Measurements from ENCODE around the gene OSBPL7.

The OSBPL7 gene

GRCh38 chr17:47808036-47808829, 13.4 kb downstream of the OSBPL7 start:
- H3K36me3 ChIP-seq (ENCODE audit: control insufficient read depth, insufficient read depth, low read length) = peaks cover 54% of the 10 kb centered on the region
- no peaks in the 10 kb centered on the region for H3K9me3 ChIP-seq (ENCODE audit: control insufficient read depth, low read length)
- no peak for DNase-seq
- no peaks in the 10 kb centered on the region for H3K4me1 ChIP-seq (ENCODE audit: control insufficient read depth, insufficient read depth, low read length, poor library complexity, severe bottlenecking)
- no peak overlapping the region for H3K4me3 ChIP-seq (ENCODE audit: insufficient read depth, low read depth, low read length, poor library complexity, severe bottlenecking)
- H3K27ac ChIP-seq (ENCODE audit: insufficient read depth, low read length, poor library complexity, severe bottlenecking) = no peak overlapping the region
- H3K27me3 ChIP-seq (replicated peaks; ENCODE audit: control insufficient read depth, insufficient read depth, low read length, poor library complexity, severe bottlenecking) = no peaks in the 10 kb centered on the region

DNA sequence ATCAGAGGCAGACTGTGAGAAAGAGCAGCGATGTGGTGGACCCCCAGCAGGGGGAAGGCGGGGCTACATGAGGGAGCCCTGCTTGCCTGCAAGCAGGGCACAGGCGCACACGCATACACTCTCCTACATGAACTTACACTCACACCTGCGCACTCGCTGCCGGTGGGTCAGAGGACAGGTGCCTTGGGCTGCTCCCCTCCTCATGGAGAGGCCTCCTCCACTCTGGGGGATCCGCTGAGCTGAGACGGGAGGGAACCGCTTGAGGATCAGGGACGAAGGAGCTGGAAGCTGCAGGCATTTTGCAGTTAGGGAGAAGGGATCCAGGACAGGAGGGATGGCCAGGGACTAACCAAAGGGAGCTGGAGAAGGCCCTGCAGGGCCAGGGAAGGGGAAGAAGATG, 14.2 kb downstream of the OSBPL7 start:
- Histone ChIP-seq H3K9me3 (ENCODE audit: control insufficient read depth, low read length) (no peaks in the 10 kb centered on the region), H3K36me3 (ENCODE audit: control insufficient read depth, insufficient read depth, low read length) (peaks cover 46% of the 10 kb centered on the region)

GRCh38 chr17:47806913-47807255, 14.7 kb downstream of the OSBPL7 start:
- no peaks in the 10 kb centered on the region for H3K27me3 ChIP-seq (replicated peaks; ENCODE audit: control insufficient read depth, insufficient read depth, low read length, poor library complexity, severe bottlenecking)
- no peaks in the 10 kb centered on the region for H3K9me3 ChIP-seq (ENCODE audit: control insufficient read depth, low read length)
- H3K36me3 ChIP-seq (ENCODE audit: control insufficient read depth, insufficient read depth, low read length) = peaks cover 41% of the 10 kb centered on the region
- DNase-seq = no peak
- H3K27ac ChIP-seq (ENCODE audit: insufficient read depth, low read length, poor library complexity, severe bottlenecking) = no peak overlapping the region
- no peak overlapping the region for H3K4me3 ChIP-seq (ENCODE audit: insufficient read depth, low read depth, low read length, poor library complexity, severe bottlenecking)
- H3K4me1 ChIP-seq (ENCODE audit: control insufficient read depth, insufficient read depth, low read length, poor library complexity, severe bottlenecking) = no peaks in the 10 kb centered on the region

More for the DNA sequence above, 14.2 kb downstream of the OSBPL7 start:
- Histone ChIP-seq H3K4me1 (ENCODE audit: control insufficient read depth, insufficient read depth, low read length, poor library complexity, severe bottlenecking) (no peaks in the 10 kb centered on the region), H3K4me3 (ENCODE audit: insufficient read depth, low read depth, low read length, poor library complexity, severe bottlenecking) (no peak overlapping the region), H3K27me3 (replicated peaks; ENCODE audit: control insufficient read depth, insufficient read depth, low read length, poor library complexity, severe bottlenecking) (no peaks in the 10 kb centered on the region), H3K27ac (ENCODE audit: insufficient read depth, low read length, poor library complexity, severe bottlenecking) (no peak overlapping the region)
- DNase-seq = no peak

GRCh38 chr17:47806026-47806912, 15.3 kb downstream of the OSBPL7 start:
- Histone ChIP-seq H3K27me3 (replicated peaks; ENCODE audit: control insufficient read depth, insufficient read depth, low read length, poor library complexity, severe bottlenecking) (no peaks in the 10 kb centered on the region), H3K9me3 (ENCODE audit: control insufficient read depth, low read length) (no peaks in the 10 kb centered on the region), H3K27ac (ENCODE audit: insufficient read depth, low read length, poor library complexity, severe bottlenecking) (no peak overlapping the region), H3K36me3 (ENCODE audit: control insufficient read depth, insufficient read depth, low read length) (peaks cover 37% of the 10 kb centered on the region), H3K4me3 (ENCODE audit: insufficient read depth, low read depth, low read length, poor library complexity, severe bottlenecking) (no peak overlapping the region), H3K4me1 (ENCODE audit: control insufficient read depth, insufficient read depth, low read length, poor library complexity, severe bottlenecking) (no peaks in the 10 kb centered on the region)
- DNase-seq = no peak

GRCh38 chr17:47804461-47804860, 17.1 kb downstream of the OSBPL7 start:
- Histone ChIP-seq H3K27ac (ENCODE audit: insufficient read depth, low read length, poor library complexity, severe bottlenecking) (no peak overlapping the region), H3K9me3 (ENCODE audit: control insufficient read depth, low read length) (no peaks in the 10 kb centered on the region), H3K4me1 (ENCODE audit: control insufficient read depth, insufficient read depth, low read length, poor library complexity, severe bottlenecking) (no peaks in the 10 kb centered on the region), H3K36me3 (ENCODE audit: control insufficient read depth, insufficient read depth, low read length) (peaks cover 21% of the 10 kb centered on the region), H3K4me3 (ENCODE audit: insufficient read depth, low read depth, low read length, poor library complexity, severe bottlenecking) (no peak overlapping the region), H3K27me3 (replicated peaks; ENCODE audit: control insufficient read depth, insufficient read depth, low read length, poor library complexity, severe bottlenecking) (no peaks in the 10 kb centered on the region)
- no peak for DNase-seq

GRCh38 chr17:47803751-47804150, 17.8 kb downstream of the OSBPL7 start:
- H3K4me3 ChIP-seq (ENCODE audit: insufficient read depth, low read depth, low read length, poor library complexity, severe bottlenecking) = no peak overlapping the region
- peaks cover 14% of the 10 kb centered on the region for H3K36me3 ChIP-seq (ENCODE audit: control insufficient read depth, insufficient read depth, low read length)
- no peaks in the 10 kb centered on the region for H3K4me1 ChIP-seq (ENCODE audit: control insufficient read depth, insufficient read depth, low read length, poor library complexity, severe bottlenecking)
- no peaks in the 10 kb centered on the region for H3K9me3 ChIP-seq (ENCODE audit: control insufficient read depth, low read length)
- no peak for DNase-seq
- H3K27me3 ChIP-seq (replicated peaks; ENCODE audit: control insufficient read depth, insufficient read depth, low read length, poor library complexity, severe bottlenecking) = no peaks in the 10 kb centered on the region
- H3K27ac ChIP-seq (ENCODE audit: insufficient read depth, low read length, poor library complexity, severe bottlenecking) = no peak overlapping the region

DNA sequence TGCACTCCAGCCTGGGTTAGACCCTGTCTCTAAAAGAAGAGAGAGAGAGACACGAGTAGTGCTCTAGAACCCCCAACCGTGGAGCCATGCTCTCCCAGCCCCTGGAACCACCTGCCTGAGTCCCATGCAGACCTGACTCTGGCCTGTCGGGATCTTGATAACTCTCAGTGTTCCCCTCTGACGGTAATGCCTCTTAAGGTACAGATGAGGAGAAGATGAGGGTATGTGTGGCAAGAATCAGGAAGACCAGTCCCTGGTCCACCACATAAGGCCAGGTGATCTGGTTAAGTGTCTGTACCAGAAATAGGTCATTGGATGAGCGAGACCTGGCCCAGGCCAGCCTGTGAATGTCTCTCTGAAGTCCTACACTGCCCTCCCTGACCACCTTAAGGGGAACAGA, 18.4 kb downstream of the OSBPL7 start:
- H3K4me3 ChIP-seq (ENCODE audit: insufficient read depth, low read depth, low read length, poor library complexity, severe bottlenecking) = no peak overlapping the region
- H3K36me3 ChIP-seq (ENCODE audit: control insufficient read depth, insufficient read depth, low read length) = peaks cover 9% of the 10 kb centered on the region
- H3K9me3 ChIP-seq (ENCODE audit: control insufficient read depth, low read length) = no peaks in the 10 kb centered on the region
- H3K4me1 ChIP-seq (ENCODE audit: control insufficient read depth, insufficient read depth, low read length, poor library complexity, severe bottlenecking) = no peaks in the 10 kb centered on the region
- H3K27ac ChIP-seq (ENCODE audit: insufficient read depth, low read length, poor library complexity, severe bottlenecking) = no peak overlapping the region
- no peaks in the 10 kb centered on the region for H3K27me3 ChIP-seq (replicated peaks; ENCODE audit: control insufficient read depth, insufficient read depth, low read length, poor library complexity, severe bottlenecking)
- no peak for DNase-seq

DNA sequence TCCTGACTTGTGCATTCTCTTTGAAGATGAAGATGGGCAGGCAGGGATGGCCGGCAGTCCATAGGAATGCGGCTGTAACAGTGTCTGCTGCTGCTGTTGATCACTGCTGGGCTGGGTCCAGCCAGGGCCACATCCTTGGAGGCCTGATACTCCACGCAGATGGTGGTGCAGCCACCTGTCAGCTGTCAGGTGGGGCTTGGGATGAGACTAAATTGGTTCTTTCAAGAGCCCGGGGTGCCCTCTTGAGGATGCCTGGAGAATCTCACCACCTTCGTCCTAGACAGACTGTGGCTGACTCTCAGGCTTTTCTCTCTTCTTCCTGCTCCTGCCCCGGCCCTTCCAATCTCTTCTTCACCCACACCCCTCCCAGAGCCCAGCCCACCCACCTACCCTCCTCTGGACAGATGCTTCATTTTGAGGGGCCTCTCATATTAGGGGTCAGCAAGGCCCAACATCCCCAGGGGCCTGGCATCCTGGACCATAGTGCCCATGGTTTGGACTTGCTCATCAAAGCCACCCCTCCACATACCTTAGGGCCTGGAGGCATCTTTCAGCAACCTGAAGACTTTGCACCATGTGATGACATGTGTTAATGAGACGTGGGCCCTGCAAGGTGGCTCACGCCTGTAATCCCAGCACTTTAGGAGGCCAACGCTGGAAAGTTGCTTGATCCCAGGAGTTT, 19.1 kb downstream of the OSBPL7 start:
- peak; percentile 12 to 29 (median 23) for DNase-seq
- Histone ChIP-seq H3K27me3 (replicated peaks; ENCODE audit: control insufficient read depth, insufficient read depth, low read length, poor library complexity, severe bottlenecking) (no peaks in the 10 kb centered on the region), H3K27ac (ENCODE audit: insufficient read depth, low read length, poor library complexity, severe bottlenecking) (no peak overlapping the region), H3K4me3 (ENCODE audit: insufficient read depth, low read depth, low read length, poor library complexity, severe bottlenecking) (no peak overlapping the region), H3K4me1 (ENCODE audit: control insufficient read depth, insufficient read depth, low read length, poor library complexity, severe bottlenecking) (no peaks in the 10 kb centered on the region), H3K9me3 (ENCODE audit: control insufficient read depth, low read length) (no peaks in the 10 kb centered on the region), H3K36me3 (ENCODE audit: control insufficient read depth, insufficient read depth, low read length) (peaks cover 1% of the 10 kb centered on the region)

- H3K27me3 ChIP-seq (replicated peaks; ENCODE audit: control insufficient read depth, insufficient read depth, low read length, poor library complexity, severe bottlenecking) = no peaks in the 10 kb centered on the region
- no peak for DNase-seq
- H3K27ac ChIP-seq (ENCODE audit: insufficient read depth, low read length, poor library complexity, severe bottlenecking) = no peak overlapping the region
- H3K36me3 ChIP-seq (ENCODE audit: control insufficient read depth, insufficient read depth, low read length) = no peaks in the 10 kb centered on the region
- no peak overlapping the region for H3K4me3 ChIP-seq (ENCODE audit: insufficient read depth, low read depth, low read length, poor library complexity, severe bottlenecking)
- no peaks in the 10 kb centered on the region for H3K4me1 ChIP-seq (ENCODE audit: control insufficient read depth, insufficient read depth, low read length, poor library complexity, severe bottlenecking)
- no peaks in the 10 kb centered on the region for H3K9me3 ChIP-seq (ENCODE audit: control insufficient read depth, low read length)
Measured at GRCh38 chr17:47801906-47802305, 19.7 kb downstream of the OSBPL7 start.

All from effector memory CD4-positive, alpha-beta T cell (primary cell).